HG02852 (cell line): ENCODE results near the gene ADCY9.
"Not testable (repeated sequence)": the region's sequence is repeated elsewhere in the genome, so short reads cannot be mapped to it uniquely, and the experiment has no call there.

Experiments
- ATAC-seq: cut with Tn5 transposase; IDR thresholded peaks from one replicate; pipeline ENCODE4 v1.9.1; 2021; ENCODE audit warnings: mild to moderate bottlenecking, moderate library complexity; ENCODE audit not compliant: unreplicated experiment

ADCY9 gene

DNA sequence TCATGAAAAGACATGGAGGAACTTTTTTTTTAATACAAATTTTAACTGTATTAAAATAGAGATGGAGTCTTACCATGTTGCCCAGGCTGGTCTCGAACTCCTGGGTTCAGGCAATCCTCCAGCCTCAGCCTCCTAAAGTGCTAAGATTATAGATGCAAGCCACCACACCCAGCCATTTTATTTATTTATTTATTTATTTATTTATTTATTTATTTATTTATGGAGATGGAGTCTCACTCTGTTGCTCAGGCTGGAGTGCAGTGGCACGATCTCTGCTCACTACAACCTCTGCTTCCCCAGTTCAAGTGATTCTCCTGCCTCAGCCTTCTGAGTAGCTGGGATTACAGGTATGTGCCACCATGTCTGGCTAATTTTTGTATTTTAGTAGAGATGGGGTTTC lies 189.1 kb downstream of the ADCY9 start:
- ATAC-seq, result not testable (repeated sequence)

DNA sequence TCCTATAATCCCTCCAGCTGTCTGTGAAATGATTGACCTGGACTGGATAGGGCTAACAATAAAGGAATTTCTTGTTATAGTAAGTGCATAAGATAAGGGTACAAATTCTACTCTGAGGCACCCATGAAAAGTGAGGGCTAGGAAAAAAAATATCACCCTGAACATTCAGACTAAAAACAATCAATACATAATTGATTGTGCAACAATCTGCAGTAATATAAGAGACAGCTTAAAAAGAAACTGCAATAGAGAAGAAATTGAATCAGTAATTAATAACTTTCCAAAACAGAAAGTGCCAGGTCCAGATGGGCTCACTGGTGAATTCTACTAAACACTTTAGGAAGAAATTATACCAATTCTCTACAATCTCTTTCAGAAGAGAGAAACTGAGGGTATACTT lies 191.5 kb downstream of the ADCY9 start:
- ATAC-seq, result no peak

DNA sequence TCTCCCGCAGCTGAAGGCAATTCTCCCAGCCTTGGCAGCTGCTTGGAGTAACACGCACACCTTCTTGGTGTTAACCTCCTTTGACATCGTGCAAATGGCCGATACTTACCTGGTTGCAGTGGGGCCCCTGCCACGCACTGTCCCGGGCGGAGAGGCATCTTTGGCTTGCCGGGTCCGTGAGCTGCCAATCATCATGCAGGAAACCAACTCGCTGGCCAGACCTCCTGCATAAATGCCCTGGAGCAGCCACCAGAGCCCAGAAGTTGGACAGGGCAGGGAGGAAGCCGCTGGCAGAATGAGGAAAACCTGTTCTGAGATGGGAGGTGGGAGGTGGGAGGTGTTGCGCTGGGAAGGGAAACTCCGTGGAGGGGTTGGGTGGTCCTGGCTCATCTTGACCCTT lies 194.0 kb downstream of the ADCY9 start:
- ATAC-seq, result no peak

DNA sequence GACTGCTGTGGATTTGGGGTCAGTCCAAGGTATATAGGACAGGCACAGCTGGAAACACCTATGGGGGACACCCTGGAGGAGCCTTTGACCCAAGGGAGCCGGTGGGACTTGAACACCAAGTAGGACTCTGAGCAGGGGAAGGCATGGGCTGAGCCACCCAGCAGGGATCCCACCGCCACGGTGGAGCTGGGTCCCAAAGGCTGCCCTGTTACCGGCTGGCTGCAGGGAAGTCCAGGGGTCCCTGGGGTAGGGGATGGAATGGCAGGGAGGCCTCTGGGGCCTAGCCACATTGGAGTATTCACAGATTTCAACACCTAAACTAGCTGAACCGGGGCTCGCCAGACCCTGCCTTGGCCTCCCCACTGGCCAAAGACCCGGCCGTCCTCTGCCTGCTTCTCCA lies 196.0 kb downstream of the ADCY9 start:
- ATAC-seq, result no peak

DNA sequence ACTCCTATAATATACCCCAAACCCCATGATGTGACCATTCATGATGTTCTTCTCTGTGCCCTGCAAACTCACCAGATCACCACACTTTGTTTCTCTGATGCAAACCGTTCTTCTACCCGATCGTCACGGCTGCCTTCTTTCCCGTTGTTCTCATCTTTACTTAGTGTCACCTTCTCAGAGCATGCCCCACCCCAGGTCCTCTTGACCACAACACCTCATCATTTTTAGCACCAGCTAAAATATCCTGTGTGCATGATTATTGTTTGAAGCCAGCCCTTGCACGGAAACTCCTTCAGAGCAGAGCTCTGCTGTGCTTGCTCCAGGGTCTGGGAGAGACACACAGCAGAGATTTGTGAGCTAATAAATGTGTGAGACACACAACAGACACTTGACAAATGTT lies 196.8 kb downstream of the ADCY9 start:
- ATAC-seq, result no peak

DNA sequence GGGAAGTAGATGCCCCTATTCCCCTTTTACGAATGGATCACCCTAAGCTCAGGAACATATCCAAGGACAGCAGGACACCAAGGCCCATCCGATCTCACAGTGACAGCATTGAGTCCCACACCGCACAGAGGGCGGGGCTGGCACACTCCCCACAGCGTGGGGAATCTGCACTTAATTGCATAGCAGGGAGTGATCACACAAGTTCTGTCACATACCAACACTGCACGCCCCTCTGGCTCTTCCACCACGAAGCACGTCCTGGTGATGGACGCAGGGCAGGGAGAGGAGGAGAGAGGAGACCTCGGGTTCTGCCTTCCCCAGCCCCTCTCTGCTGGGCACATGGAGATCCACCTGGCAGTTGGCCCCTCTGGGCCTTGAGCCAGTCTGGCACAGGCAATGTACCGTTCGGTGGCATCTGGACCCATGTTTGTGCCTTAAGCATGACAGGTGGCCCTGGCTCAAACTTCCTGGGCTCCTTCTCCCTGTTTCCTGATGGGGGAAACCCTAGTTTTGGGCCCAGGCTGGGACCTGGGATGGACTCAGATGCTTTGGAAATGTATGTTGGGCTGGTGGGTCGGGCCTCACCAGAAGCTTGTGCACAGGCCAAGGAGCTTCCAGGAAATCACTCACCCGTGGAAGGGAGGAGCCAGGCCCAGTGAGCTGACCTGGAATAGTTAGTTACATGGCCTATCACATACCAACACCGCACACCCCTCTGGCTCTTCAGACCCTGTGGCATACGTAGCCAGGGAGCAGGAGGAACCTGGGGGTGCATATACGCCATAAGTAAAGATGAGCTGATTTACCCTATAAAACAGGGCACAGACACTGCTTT lies 200.6 kb downstream of the ADCY9 start:
- ATAC-seq, result no peak

DNA sequence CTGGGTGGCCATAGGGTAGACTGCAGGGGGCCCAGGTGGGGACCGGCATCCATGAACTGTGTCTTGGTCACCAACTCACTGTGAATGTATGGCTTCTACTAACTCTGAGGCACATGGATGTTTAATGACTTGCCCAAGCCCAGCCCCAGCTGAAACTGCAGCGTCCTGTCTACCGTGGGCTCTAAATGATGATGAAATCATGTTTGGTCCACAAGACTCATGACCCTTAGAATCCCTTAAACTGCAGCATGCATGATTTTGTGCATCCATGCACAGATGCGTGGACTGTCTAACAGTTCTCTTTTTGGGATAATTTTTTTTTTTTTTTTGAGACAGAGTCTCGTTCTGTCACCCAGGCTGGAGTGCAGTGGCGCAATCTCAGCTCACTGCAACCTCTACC lies 203.3 kb downstream of the ADCY9 start:
- no peak for ATAC-seq
